ENCODE data around the gene ZSWIM6.
A peak's percentile ranks its signal among the peaks of the same experiment; 100 is the strongest.

The ZSWIM6 gene

DNA sequence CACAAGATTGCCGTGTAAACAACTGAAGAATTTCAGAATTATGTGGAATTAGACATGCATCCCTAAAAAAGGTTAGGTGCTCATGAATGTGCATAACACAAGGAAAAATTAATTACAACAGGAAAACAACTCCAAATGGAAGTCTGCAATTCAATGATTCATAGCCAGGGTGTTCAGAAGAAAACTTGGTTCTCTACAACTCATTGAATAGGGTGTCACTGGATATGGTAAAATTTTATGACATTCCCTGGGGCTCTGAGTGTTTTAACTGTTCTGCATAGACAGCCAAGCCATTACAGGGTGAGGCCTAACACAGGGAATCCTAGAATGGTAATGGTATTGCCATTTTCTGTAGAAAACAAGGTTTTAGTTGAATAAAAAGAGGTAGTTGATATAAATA lies 24.4 kb upstream of the ZSWIM6 start:
- no peak for DNase-seq

DNA sequence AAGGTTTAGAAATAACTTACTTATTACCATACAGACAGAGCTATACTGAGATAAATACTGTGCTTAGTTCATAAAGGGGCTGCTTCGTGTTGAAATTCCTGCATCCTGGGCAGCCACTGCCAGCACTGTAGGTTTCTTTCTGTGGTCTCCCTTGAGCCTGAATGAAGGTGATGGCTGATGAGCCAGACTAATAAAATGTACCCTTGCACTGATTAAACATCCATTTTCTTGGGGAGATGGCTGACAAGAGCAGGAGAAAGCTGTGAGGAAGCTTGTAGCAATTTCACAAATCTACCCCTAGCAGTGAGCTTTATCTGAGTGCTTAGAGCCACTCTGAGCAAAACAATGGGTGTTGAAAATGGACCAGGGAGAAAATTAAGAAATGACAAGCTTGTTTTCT lies 23.3 kb upstream of the ZSWIM6 start:
- DNase-seq, result no peak

DNA sequence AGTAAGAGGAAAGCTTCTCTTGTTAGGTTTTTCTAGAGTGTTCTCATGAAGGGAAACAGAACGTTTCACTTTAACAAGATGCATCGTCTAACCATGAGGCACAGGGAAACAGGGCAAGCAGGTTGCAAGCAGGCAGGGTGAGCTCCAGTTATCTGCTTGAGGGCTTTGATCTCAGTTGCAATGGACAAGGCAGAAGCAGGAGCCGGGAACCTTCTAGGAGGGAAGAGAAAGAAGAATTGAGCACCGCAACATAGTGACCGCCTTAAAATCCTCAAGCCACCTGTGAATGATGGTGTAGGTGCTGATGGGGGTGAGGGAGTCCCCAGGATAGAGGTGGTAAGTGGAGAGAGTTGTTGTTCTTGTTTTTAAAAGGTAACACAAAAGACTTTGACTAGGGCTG lies 22.9 kb upstream of the ZSWIM6 start:
- DNase-seq, result no peak

- DNase-seq, result no peak
These were observed 20.9 kb upstream of the ZSWIM6 start for GRCh38 chr5:61311056-61311610.

GRCh38 chr5:61311836-61312808 lies 19.9 kb upstream of the ZSWIM6 start:
- DNase-seq, result no peak

GRCh38 chr5:61313960-61314681 lies 17.9 kb upstream of the ZSWIM6 start:
- peak; percentile 69 for DNase-seq

GRCh38 chr5:61318376-61318775 lies 13.7 kb upstream of the ZSWIM6 start:
- no peak for DNase-seq

- peak; percentile 98 for DNase-seq
These were observed 12.5 kb upstream of the ZSWIM6 start for GRCh38 chr5:61319388-61320146.

- peak; percentile 35 for DNase-seq
These were observed 11.2 kb upstream of the ZSWIM6 start for GRCh38 chr5:61320860-61321259.

- DNase-seq, result no peak
These were observed 10.4 kb upstream of the ZSWIM6 start for GRCh38 chr5:61321669-61322068.

DNA sequence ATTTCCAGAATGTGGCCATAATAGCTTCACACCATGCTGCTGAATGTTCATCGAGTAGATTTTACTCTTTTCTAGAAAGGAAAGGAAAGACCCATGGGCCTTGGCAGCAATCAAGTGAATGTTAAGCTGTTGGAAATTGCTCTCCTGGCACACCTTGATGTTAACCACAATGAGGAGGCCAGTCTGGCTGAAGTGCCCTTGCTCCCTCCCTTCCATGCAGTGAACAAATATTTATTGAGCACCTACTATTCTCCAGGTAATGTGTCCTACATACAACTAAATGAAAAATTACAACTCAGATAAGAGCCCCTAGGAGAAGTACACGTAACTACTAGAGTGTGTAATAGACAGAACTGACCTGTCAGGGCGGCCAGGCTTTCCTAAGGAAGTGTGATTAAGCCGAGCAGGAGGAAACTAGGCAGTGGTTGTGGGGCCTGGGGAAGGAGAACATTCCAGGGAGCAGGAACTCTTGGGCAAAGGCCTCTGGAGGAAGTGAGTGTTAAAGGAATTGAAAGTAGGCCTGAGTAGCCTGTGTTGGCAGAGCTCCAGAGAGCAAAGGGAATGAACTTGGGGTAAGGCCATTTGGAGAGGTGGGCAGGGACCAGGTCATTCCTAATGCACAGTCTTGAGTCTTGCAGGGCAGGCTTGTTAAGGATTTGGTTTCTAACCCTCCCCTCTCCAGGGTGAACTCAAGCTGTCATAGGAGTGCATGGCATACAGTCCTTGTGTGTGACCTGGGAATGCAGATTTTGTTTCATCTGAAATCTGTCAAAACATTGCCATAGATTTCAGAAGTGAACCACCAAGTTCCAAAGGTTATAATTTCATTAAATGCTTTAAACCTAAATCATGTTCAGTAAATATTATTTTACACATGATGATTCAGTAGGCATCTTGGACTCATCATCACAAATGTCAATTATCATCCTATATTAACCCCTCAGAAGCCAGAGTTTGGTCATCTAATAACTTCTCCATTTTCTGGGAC lies 9.0 kb upstream of the ZSWIM6 start:
- peak; percentile 77 for DNase-seq

- DNase-seq, result no peak
These were observed 4.0 kb upstream of the ZSWIM6 start for GRCh38 chr5:61327760-61328753.

DNA sequence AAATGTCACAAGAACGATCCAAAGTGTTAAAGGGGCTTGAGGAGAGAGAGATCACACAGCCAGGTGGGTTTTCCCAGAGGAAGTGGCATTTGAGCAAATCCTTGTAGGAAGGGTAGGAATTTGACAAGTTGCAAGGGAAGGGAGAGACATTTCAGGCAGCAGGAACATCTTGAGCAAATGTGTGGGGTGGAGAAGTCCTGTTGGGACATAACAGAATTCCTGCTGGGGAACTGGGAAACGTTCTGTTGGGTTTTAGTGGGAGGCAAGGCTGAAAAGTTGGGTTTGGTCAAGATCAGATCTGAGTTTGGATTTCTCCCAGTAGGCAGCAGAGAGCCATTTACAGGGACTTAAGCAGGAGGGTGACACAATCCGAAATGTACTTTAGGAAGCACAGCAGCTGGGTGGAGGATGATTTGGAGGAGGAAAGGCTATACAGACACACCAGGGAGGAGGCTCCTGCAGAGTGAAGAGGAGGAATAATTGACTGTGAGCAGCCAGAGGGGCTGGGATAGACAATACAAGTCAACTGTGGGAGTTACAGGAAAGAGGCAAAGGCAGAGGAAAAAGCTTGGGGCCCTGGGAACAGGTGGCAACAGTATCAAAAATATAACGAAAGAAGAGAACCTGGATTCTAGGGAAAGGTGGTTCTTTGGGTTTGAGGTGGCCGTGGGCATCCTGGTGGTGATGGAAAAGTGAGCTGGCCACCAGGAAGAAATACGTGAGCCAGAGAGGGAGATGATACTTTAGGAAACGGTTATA lies 3.1 kb upstream of the ZSWIM6 start:
- DNase-seq, result no peak

DNA sequence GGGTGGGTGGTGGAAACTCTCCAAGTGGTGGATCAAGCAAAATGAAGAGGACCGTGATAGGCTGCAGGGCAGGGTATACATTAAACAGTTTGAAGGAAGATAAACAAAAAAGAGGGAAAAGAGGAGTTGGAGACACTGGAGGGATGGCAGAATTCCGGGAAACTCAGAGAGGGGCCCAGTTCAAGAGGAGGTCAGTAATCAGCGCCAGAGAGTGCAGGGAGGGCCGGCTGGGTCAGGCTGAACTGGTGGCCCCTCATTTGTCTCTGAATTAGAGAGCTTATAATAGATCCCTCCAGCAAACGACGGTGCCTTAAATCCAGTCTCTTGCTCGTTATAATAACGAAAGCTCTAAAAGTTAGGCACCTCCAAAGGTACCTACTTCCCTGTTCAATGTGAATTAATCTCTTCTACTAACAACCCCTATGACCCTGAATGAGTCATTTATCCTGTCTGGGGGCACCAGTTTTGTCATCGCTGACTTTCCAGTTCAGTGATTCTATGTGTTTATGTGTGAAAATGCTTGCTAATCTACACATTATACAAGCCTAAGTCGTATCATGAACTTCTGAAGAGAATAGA lies 2.4 kb upstream of the ZSWIM6 start:
- DNase-seq, result peak; percentile 33

GRCh38 chr5:61330341-61330844 lies 1.7 kb upstream of the ZSWIM6 start:
- peak; percentile 73 for DNase-seq

DNA sequence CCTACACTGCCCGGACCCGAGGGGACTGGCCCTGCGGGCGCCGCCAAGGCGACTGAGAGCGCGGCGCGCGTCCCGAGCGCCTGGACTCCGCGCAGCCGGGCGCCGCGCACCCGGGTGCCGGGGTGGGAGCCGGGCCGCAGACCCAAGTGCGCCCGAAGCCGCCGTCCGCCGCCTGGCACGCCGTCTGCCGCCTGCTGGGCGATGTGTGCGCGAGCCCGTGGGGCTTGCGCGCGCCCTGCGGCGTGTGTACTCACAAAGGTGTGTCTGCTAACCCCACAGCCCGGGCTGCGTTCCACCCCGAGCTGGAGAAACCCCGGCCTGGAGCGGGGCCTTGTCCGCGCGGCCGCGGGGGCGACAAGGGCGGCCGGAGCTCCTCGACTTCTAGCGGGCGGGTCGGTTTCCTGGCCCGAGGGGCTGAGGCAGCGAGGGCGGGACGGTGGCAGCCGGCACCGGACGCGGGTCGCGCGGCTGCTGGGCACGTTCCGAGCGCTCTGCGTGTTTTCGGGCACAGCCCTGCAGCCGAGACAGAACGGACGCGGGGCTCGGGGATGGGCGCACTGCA lies 1.1 kb upstream of the ZSWIM6 start:
- DNase-seq, result peak; percentile 92

DNA sequence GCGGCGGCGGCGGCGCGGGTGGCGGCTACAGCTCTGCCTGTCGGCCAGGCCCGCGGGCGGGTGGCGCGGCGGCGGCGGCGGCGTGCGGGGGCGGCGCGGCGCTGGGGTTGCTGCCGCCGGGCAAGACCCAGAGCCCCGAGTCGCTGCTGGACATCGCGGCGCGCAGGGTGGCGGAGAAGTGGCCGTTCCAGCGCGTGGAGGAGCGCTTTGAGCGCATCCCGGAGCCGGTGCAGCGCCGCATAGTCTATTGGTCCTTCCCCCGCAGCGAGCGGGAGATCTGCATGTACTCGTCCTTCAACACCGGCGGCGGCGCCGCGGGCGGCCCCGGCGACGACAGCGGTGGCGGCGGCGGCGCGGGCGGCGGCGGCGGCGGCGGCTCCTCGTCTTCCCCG lies 296 bp downstream of the ZSWIM6 start:
- peak; percentile 46 for DNase-seq

GRCh38 chr5:61332851-61333320 lies 828 bp downstream of the ZSWIM6 start:
- peak; percentile 65 for DNase-seq
